Epithelial cell of esophagus (primary cell): Measurements from ENCODE around the gene TAF11L10.
"Not testable (repeated sequence)": the region's sequence is repeated elsewhere in the genome, so short reads cannot be mapped to it uniquely, and the experiment has no call there.

Source experiments
- DNase-seq: peaks from one replicate; pipeline ENCODE4 v3.0.0; 2010; ENCODE audit warnings: low read depth
- H3K4me3 ChIP-seq: 2 replicates; pipeline ENCODE4 v1.5.1; 2011; ENCODE audit warnings: mild to moderate bottlenecking, low read length, control low read depth
- TF ChIP-seq, protein P1 (sequence below): IDR thresholded peaks from 2 replicates; pipeline ENCODE4 v1.5.1; 2011; ENCODE audit warnings: low read depth, mild to moderate bottlenecking, low read length, control low read depth, inconsistent platforms; ENCODE audit not compliant: insufficient read depth; ENCODE audit errors: missing control alignments

TAF11L10 gene

DNA sequence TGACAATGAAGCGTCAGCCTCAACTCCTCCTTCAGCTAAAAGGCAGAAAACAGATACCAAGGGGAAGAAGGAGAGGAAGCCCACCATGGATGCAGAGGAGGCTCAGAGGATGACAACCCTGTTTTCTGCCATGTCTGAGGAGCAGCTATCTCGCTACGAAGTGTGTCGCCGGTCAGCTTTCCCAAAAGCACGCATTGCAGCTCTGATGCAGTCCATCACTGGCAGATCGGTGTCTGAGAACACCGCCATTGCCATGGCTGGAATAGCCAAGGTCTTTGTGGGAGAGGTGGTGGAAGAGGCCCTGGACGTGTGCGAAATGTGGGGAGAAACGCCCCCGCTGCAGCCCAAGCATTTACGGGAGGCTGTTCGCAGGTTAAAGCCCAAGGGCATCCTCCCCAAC is 7.3 kb upstream of the TAF11L10 start:
- DNase-seq, result no peak
- TF ChIP-seq, protein P1, sequence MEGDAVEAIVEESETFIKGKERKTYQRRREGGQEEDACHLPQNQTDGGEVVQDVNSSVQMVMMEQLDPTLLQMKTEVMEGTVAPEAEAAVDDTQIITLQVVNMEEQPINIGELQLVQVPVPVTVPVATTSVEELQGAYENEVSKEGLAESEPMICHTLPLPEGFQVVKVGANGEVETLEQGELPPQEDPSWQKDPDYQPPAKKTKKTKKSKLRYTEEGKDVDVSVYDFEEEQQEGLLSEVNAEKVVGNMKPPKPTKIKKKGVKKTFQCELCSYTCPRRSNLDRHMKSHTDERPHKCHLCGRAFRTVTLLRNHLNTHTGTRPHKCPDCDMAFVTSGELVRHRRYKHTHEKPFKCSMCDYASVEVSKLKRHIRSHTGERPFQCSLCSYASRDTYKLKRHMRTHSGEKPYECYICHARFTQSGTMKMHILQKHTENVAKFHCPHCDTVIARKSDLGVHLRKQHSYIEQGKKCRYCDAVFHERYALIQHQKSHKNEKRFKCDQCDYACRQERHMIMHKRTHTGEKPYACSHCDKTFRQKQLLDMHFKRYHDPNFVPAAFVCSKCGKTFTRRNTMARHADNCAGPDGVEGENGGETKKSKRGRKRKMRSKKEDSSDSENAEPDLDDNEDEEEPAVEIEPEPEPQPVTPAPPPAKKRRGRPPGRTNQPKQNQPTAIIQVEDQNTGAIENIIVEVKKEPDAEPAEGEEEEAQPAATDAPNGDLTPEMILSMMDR, result no peak
- H3K4me3 ChIP-seq, result no peak overlapping the region

DNA sequence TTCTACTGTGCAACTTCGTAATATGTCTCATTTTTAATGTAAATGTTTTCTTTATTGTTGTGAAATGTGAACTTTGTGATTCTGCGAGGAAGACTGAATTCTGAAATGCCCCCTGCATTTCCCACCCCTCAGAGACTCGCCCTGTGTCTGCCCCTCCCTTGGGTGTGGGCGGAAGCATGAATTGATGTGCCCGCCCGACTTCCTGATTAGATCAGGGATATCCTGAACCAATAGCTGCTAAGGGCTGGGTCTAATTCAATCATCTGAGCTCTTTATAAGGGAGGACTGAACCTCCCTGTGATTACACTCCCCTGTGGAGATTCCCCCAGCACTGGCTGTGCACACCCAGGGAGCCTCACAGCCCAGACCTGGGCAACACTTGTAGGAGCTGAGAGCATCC is 6.3 kb upstream of the TAF11L10 start, which contains the start of gene TAF11L11:
Gene TAF11L11 (plus strand): TSS at position 304 of the 400 bp plus-strand sequence.
- not testable (repeated sequence) for H3K4me3 ChIP-seq, DNase-seq

DNA sequence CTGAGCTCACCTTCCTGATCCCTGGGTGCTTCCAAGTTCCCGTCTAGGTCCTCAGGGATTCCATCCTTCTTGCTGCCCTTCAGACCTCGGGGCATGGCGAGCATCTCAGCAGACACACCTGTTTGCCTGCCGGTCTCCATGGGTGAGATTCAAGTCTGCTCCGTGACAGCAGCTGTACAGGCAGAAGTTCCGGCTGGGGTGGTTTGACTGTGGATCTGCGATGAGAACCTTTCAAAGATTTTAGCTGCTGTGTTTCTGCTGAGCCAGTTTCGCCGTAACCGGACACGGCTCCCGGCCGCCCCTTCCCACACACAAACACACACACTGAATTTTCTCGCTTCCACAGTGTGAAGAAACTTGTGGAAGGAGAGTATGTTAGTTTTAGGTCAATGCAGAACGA is 3.4 kb downstream of the TAF11L10 start, which contains the start of gene TAF11L9:
Gene TAF11L9 (minus strand): TSS at position 140 of the 400 bp plus-strand sequence.
- DNase-seq, result not testable (repeated sequence)

DNA sequence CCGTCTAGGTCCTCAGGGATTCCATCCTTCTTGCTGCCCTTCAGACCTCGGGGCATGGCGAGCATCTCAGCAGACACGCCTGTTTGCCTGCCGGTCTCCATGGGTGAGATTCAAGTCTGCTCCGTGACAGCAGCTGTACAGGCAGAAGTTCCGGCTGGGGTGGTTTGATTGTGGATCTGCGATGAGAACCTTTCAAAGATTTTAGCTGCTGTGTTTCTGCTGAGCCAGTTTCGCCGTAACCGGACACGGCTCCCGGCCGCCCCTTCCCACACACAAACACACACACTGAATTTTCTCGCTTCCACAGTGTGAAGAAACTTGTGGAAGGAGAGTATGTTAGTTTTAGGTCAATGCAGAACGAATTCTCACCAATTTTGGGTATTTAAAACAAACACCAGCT is 6.8 kb downstream of the TAF11L10 start, which contains the start of gene TAF11L8:
Gene TAF11L8 (minus strand): TSS at position 101 of the 400 bp plus-strand sequence.
- H3K4me3 ChIP-seq, DNase-seq: not testable (repeated sequence)

More for the DNA sequence above, 3.4 kb downstream of the TAF11L10 start, which contains the start of gene TAF11L9:
- not testable (repeated sequence) for H3K4me3 ChIP-seq

DNA sequence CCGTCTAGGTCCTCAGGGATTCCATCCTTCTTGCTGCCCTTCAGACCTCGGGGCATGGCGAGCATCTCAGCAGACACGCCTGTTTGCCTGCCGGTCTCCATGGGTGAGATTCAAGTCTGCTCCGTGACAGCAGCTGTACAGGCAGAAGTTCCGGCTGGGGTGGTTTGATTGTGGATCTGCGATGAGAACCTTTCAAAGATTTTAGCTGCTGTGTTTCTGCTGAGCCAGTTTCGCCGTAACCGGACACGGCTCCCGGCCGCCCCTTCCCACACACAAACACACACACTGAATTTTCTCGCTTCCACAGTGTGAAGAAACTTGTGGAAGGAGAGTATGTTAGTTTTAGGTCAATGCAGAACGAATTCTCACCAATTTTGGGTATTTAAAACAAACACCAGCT is 12.0 kb downstream of the TAF11L10 start, which contains the start of gene TAF11L7:
Gene TAF11L7 (minus strand): TSS at position 101 of the 400 bp plus-strand sequence.
- not testable (repeated sequence) for H3K4me3 ChIP-seq, DNase-seq
